BJ (cell line): ENCODE measurements around the gene RB1. TPM values are rescaled to one million over a fixed set of nuclear protein-coding genes. Genes with fewer than 3 reads are reported as not detected.

Experiments
- CTCF ChIA-PET: fragments of 350-600 bp; formaldehyde crosslinking; extraction: SDS; loops from one replicate; lab custom pipeline; 2021; ENCODE audit warnings: antibody characterized with exemption, inconsistent platforms; lab: Yijun Ruan, JAX
- POLR2A ChIA-PET: fragments of 300-600 bp; sonication (Branson Sonifier 250); formaldehyde crosslinking; extraction: SDS; loops from one replicate; lab custom pipeline; 2021; ENCODE audit warnings: antibody characterized with exemption; lab: Charles Lee
- DNase-seq: peaks from one replicate; pipeline ENCODE4 v3.0.0-alpha.2; 2011; ENCODE audit warnings: low read depth
- H3K27me3 ChIP-seq: 2 replicates; pipeline ENCODE4 v1.6.0; 2011; ENCODE audit warnings: low read length; ENCODE audit not compliant: control insufficient read depth, insufficient read depth
- H3K36me3 ChIP-seq: 2 replicates; pipeline ENCODE4 v1.5.1; 2011; ENCODE audit warnings: low read length; ENCODE audit not compliant: control insufficient read depth, insufficient read depth
- H3K4me3 ChIP-seq: 2 replicates; pipeline ENCODE4 v1.5.1; 2011; ENCODE audit warnings: low read depth, mild to moderate bottlenecking, control low read depth, low read length
- CTCF ChIP-seq: IDR thresholded peaks from 2 replicates; pipeline ENCODE4 v1.5.1; 2011; ENCODE audit warnings: low read depth, mild to moderate bottlenecking, control low read depth, inconsistent platforms, low read length, moderate library complexity; ENCODE audit not compliant: insufficient read depth
- polyA minus RNA-seq: library from RNA; depleted of rRNA, polyadenylated mRNA; stranded (reverse); fragments of >200 nt; gene quantifications from 2 replicates; pipeline ENCODE4 v1.2.3, GENCODE V29; 2011; rRNA and poly(A)+ RNA removed
- polyA plus RNA-seq: library from polyadenylated mRNA; depleted of rRNA; stranded (reverse); fragments of >200 nt; gene quantifications from 2 replicates; pipeline ENCODE4 v1.2.3, GENCODE V29; 2011; rRNA removed

The RB1 gene
- polyA plus RNA-seq (11.2 and 22.9 TPM in 2 replicates), polyA minus RNA-seq (5.1 and 14.5 TPM in 2 replicates)

- TF ChIP-seq CTCF = no peak
- Histone ChIP-seq H3K4me3 (peak within 1 kb of the TSS; percentile 79), H3K27me3 (no peaks in the 10 kb centered on the region), H3K36me3 (no peaks in the 10 kb centered on the region)
- peak; percentile 37 for DNase-seq
- ChIA-PET POLR2A (no interaction called here), CTCF (interaction anchor here (0.8 kb wide), 1 partner anchor 9 kb away, joined by 3 read pairs; no protein-coding TSS in a partner anchor)
These were observed at the start of gene RB1 for GRCh38 chr13:48303359-48304142. Gene RB1 (plus strand): TSS chr13:48303751. CDS start chr13:48303913, 162 bp downstream.

- ChIA-PET CTCF (no interaction called here), POLR2A (no interaction called here)
These were observed 49.7 kb upstream of the RB1 start for GRCh38 chr13:48253849-48254248.

GRCh38 chr13:48255090-48255489 is 48.5 kb upstream of the RB1 start:
- ChIA-PET POLR2A (no interaction called here), CTCF (interaction anchor here (0.8 kb wide), 1 partner anchor 765 kb away, joined by 3 read pairs; no protein-coding TSS in a partner anchor)
- TF ChIP-seq CTCF = no peak
- Histone ChIP-seq H3K27me3 (no peaks in the 10 kb centered on the region), H3K4me3 (no peak overlapping the region), H3K36me3 (peaks cover 8% of the 10 kb centered on the region)
- DNase-seq = no peak

More at GRCh38 chr13:48253849-48254248, 49.7 kb upstream of the RB1 start:
- H3K4me3 ChIP-seq = no peak overlapping the region
- peaks cover 8% of the 10 kb centered on the region for H3K36me3 ChIP-seq
- no peaks in the 10 kb centered on the region for H3K27me3 ChIP-seq
- no peak for TF ChIP-seq CTCF
- DNase-seq = no peak

GRCh38 chr13:48255954-48256353 is 47.6 kb upstream of the RB1 start:
- Histone ChIP-seq H3K4me3 (no peak overlapping the region), H3K27me3 (no peaks in the 10 kb centered on the region), H3K36me3 (peaks cover 8% of the 10 kb centered on the region)
- CTCF ChIA-PET = interaction anchor here (0.8 kb wide), 1 partner anchor 765 kb away, joined by 3 read pairs; no protein-coding TSS in a partner anchor
- POLR2A ChIA-PET = no interaction called here
- no peak for DNase-seq
- TF ChIP-seq CTCF = no peak

GRCh38 chr13:48258002-48258401 is 45.5 kb upstream of the RB1 start:
- Histone ChIP-seq H3K36me3 (peaks cover 8% of the 10 kb centered on the region), H3K4me3 (no peak overlapping the region), H3K27me3 (no peaks in the 10 kb centered on the region)
- CTCF ChIA-PET = no interaction called here
- DNase-seq = no peak
- TF ChIP-seq CTCF = no peak
- POLR2A ChIA-PET = no interaction called here
